HTERT RPE-1 (cell line): ENCODE data around the gene SDE2.
"Not testable (repeated sequence)": the region's sequence is repeated elsewhere in the genome, so short reads cannot be mapped to it uniquely, and the experiment has no call there.

Source experiments
- in situ Hi-C: fragments of 300-500 bp; cut with MboI; formaldehyde crosslinking; loops from 4 replicates; pipeline ENCODE4 v1.14.3; 2020; ENCODE audit warnings: low sequenced_read_pairs

The SDE2 gene

GRCh38 chr1:225945564-225945963, 53.6 kb downstream of the SDE2 start:
- in situ Hi-C loops, result no loop called here

GRCh38 chr1:225944951-225945350, 54.2 kb downstream of the SDE2 start:
- in situ Hi-C loops, result no loop called here

- in situ Hi-C loops, result no loop called here
These were observed 54.8 kb downstream of the SDE2 start for GRCh38 chr1:225944387-225944786.

- in situ Hi-C loops, result no loop called here
These were observed 55.6 kb downstream of the SDE2 start for GRCh38 chr1:225943582-225943981.

- in situ Hi-C loops, result no loop called here
These were observed 56.6 kb downstream of the SDE2 start for GRCh38 chr1:225942574-225942973.

GRCh38 chr1:225941942-225942222, 57.3 kb downstream of the SDE2 start:
- in situ Hi-C loops, result no loop called here

GRCh38 chr1:225941187-225941941, 57.8 kb downstream of the SDE2 start, which contains the start of gene LEFTY2:
TSS of gene LEFTY2 (minus strand) at chr1:225941220. CDS start at chr1:225941140, 80 bp downstream.
- in situ Hi-C loops, result no loop called here

GRCh38 chr1:225940385-225941151, 58.6 kb downstream of the SDE2 start:
- in situ Hi-C loops, result no loop called here

- in situ Hi-C loops, result not testable (repeated sequence)
These were observed 59.2 kb downstream of the SDE2 start for GRCh38 chr1:225939939-225940310.

- in situ Hi-C loops, result not testable (repeated sequence)
These were observed 59.8 kb downstream of the SDE2 start for GRCh38 chr1:225939097-225939938.

- in situ Hi-C loops, result no loop called here
These were observed 61.8 kb downstream of the SDE2 start for GRCh38 chr1:225937048-225937968.

GRCh38 chr1:225936523-225936922, 62.6 kb downstream of the SDE2 start:
- in situ Hi-C loops, result no loop called here

GRCh38 chr1:225936086-225936485, 63.1 kb downstream of the SDE2 start:
- in situ Hi-C loops, result not testable (repeated sequence)

- in situ Hi-C loops, result no loop called here
These were observed 64.4 kb downstream of the SDE2 start for GRCh38 chr1:225934711-225935110.

- in situ Hi-C loops, result no loop called here
These were observed 66.1 kb downstream of the SDE2 start for GRCh38 chr1:225933072-225933471.
